GM23338 (cell line): ENCODE data around the gene STRN4. TPM values are rescaled to one million over a fixed set of nuclear protein-coding genes. Genes with fewer than 3 reads are reported as not detected.

Source experiments
- ATAC-seq: fragments of 200-7000 bp; cut with Tn5 transposase; 3 replicates; pipeline ENCODE4 v1.9.1; 2020
- DNase-seq: peaks from one replicate; pipeline ENCODE4 v3.0.0-alpha.2; 2015; ENCODE audit warnings: low spot score
- H2AFZ ChIP-seq: fragments of 200-600 bp; sonication (generic); 2 replicates; pipeline ENCODE4 v1.8.0; 2016; ENCODE audit warnings: antibody characterized with exemption, mild to moderate bottlenecking, moderate library complexity
- H3F3A ChIP-seq: fragments of 200-600 bp; sonication (generic); replicated peaks from 2 replicates; pipeline ENCODE4 v1.8.0; 2017; ENCODE audit warnings: antibody characterized with exemption, mixed run types, low read depth
- H3K27ac ChIP-seq: fragments of 200-600 bp; sonication (generic); 2 replicates; pipeline ENCODE4 v1.6.1; 2016; ENCODE audit warnings: low read depth
- H3K27me3 ChIP-seq: fragments of 200-600 bp; sonication (generic); 2 replicates; pipeline ENCODE4 v1.8.0; 2016; ENCODE audit warnings: mild to moderate bottlenecking, mixed run types, moderate library complexity; ENCODE audit not compliant: insufficient read depth
- H3K36me3 ChIP-seq: fragments of 200-600 bp; sonication (generic); 2 replicates; pipeline ENCODE4 v1.8.0; 2016; ENCODE audit warnings: mild to moderate bottlenecking; ENCODE audit not compliant: insufficient read depth
- H3K4me1 ChIP-seq: fragments of 200-600 bp; sonication (generic); 2 replicates; pipeline ENCODE4 v1.8.0; 2016; ENCODE audit warnings: mild to moderate bottlenecking, moderate library complexity; ENCODE audit not compliant: insufficient read depth
- H3K4me2 ChIP-seq: fragments of 200-600 bp; sonication (generic); 2 replicates; pipeline ENCODE4 v1.7.1; 2017; ENCODE audit warnings: mixed run types
- H3K4me3 ChIP-seq: fragments of 200-600 bp; sonication (generic); 2 replicates; pipeline ENCODE4 v1.6.1; 2016; ENCODE audit warnings: mixed run types
- H3K79me2 ChIP-seq: fragments of 200-600 bp; sonication (generic); replicated peaks from 2 replicates; pipeline ENCODE4 v1.8.0; 2017; ENCODE audit warnings: mild to moderate bottlenecking; ENCODE audit not compliant: insufficient read depth
- H3K9me2 ChIP-seq: fragments of 200-600 bp; sonication (generic); 2 replicates; pipeline ENCODE4 v1.8.0; 2017; ENCODE audit not compliant: insufficient read depth
- H4K20me1 ChIP-seq: fragments of 200-600 bp; sonication (generic); replicated peaks from 2 replicates; pipeline ENCODE4 v1.8.0; 2017; ENCODE audit warnings: mild to moderate bottlenecking; ENCODE audit not compliant: insufficient read depth
- H3K27ac Mint-ChIP-seq: 2 replicates; pipeline ENCODE4 v1.8.0; 2020; ENCODE audit warnings: inconsistent platforms, mild to moderate bottlenecking, moderate library complexity, mixed read lengths
- H3K27me3 Mint-ChIP-seq: 3 replicates; pipeline ENCODE4 v1.8.0; 2022; ENCODE audit warnings: low read depth, mild to moderate bottlenecking, moderate library complexity, mixed read lengths, inconsistent platforms; ENCODE audit not compliant: insufficient read depth, poor library complexity
- H3K36me3 Mint-ChIP-seq: 3 replicates; pipeline ENCODE4 v1.8.0; 2021; ENCODE audit warnings: low read depth, mild to moderate bottlenecking, inconsistent platforms, moderate library complexity, mixed read lengths
- H3K4me1 Mint-ChIP-seq: 3 replicates; pipeline ENCODE4 v1.8.0; 2020; ENCODE audit warnings: mild to moderate bottlenecking, inconsistent platforms, mixed read lengths
- H3K4me3 Mint-ChIP-seq: 3 replicates; pipeline ENCODE4 v1.8.0; 2021; ENCODE audit warnings: moderate library complexity, mild to moderate bottlenecking, inconsistent platforms, mixed read lengths
- H3K9me3 Mint-ChIP-seq: 3 replicates; pipeline ENCODE4 v1.8.0; 2020; ENCODE audit warnings: moderate library complexity, mild to moderate bottlenecking, inconsistent platforms, mixed read lengths
- EZH2 ChIP-seq: fragments of 200-600 bp; sonication (generic); IDR thresholded peaks from one replicate; pipeline ENCODE4 v1.8.0; 2017; ENCODE audit warnings: antibody characterized with exemption, mild to moderate bottlenecking, low read depth; ENCODE audit not compliant: unreplicated experiment
- POLR2AphosphoS5 ChIP-seq: IDR thresholded peaks from 2 replicates; pipeline ENCODE4 v1.6.1; 2016; ENCODE audit warnings: antibody characterized with exemption, low read depth
- STAT1 ChIP-seq: IDR thresholded peaks from one replicate; pipeline ENCODE4 v1.6.1; 2016; ENCODE audit warnings: antibody characterized with exemption; ENCODE audit not compliant: unreplicated experiment
- ZNF114 ChIP-seq: fragments of 250-450 bp; sonication (Bioruptor Pico); IDR thresholded peaks from 2 replicates; pipeline ENCODE4 v1.5.0; 2020; ENCODE audit warnings: mild to moderate bottlenecking, moderate library complexity
- polyA plus RNA-seq: library from polyadenylated mRNA; unstranded; fragments of >200 nt; fragmentation: Nextera tagmentation; extraction: Ambion mirVana; gene quantifications from 2 replicates; pipeline ENCODE4 v1.2.1, GENCODE V29; 2016
- total RNA-seq: library from RNA; depleted of rRNA; stranded (reverse); fragments of >200 nt; shearing (Covaris generic); gene quantifications from 2 replicates; pipeline ENCODE4 v1.2.3, GENCODE V29; 2014
- TF ChIP-seq, protein P1 (sequence below), 2 experiments: fragments of 200-600 bp in 1 of 2; sonication (generic) in 1 of 2; conservative IDR thresholded peaks; 2 replicates each; pipeline versions ENCODE4 v1.5.1 to v1.6.1; 2016 to 2017; ENCODE audit warnings: antibody characterized with exemption in 2 of 2, low read depth in 2 of 2, mild to moderate bottlenecking in 2 of 2, moderate library complexity in 1 of 2
- TF ChIP-seq, protein P2 (sequence below): IDR thresholded peaks from one replicate; pipeline ENCODE4 v1.6.1; 2018; ENCODE audit warnings: antibody characterized with exemption; ENCODE audit not compliant: unreplicated experiment

Gene STRN4
- total and polyA plus RNA-seq, 2 experiments from 2014 or later, result 62.1 to 140 TPM

DNA sequence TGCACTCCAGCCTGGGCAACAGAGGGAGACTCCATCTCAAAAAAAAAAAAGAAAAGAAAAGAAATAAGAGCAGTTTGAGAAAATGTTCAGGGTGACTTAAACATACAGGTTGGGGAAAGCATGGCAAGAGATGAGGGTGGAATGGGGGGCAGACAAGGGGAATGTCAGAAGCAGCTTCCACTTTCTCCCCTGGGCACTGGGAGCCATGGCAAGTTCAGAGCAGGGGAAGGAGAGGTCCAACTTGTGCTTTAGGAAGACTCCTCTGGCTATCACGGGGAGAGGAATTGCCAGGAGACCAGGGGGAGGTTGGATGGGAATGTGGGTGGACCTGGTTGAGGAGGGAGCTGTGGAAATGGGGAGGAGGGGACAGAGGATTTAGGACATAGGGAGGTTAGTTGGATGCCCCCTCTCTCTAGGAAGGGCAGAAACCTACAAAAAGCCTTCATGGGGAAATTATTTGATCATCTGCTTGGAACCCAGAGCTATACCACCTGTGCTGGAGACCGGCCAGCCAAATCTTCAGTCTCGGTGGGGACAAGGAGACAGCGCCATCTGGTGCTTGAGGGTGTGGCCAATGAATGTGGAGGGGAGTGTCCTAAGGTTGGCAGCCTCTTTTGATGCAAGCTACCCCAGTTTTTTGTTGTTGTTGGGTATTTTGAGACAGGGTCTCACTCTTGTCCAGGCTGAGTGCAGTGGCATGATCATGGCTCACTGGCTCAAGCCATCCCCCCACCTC, 7.3 kb upstream of the STRN4 start:
- Histone ChIP-seq H2AFZ (no peak overlapping the region), H3K36me3 (peaks cover 4% of the 10 kb centered on the region; the same call in 1 of the 2 replicates), H3K4me1 (no peaks in the 10 kb centered on the region), H3K4me3 (no peak overlapping the region), H3K9me2 (no peaks in the 10 kb centered on the region), H3K79me2 (0 out of 2 replicates have a peak, but pooled peaks cover 2% of the 10 kb centered on the region), H3K4me2 (no peak overlapping the region), H3K27me3 (no peaks in the 10 kb centered on the region), H4K20me1 (no peaks in the 10 kb centered on the region; the same call in 1 of the 2 replicates), H3F3A (0 out of 2 replicates have a peak, but pooled peaks cover 10% of the 10 kb centered on the region), H3K27ac (peak overlapping the region; percentile 28; the same call in 1 of the 2 replicates)
- H3K36me3 Mint-ChIP-seq, result peaks cover 59% of the 10 kb centered on the region
- H3K9me3 Mint-ChIP-seq, result no peaks in the 10 kb centered on the region
- ATAC-seq, result peak; percentile 67
- TF ChIP-seq, protein P1, sequence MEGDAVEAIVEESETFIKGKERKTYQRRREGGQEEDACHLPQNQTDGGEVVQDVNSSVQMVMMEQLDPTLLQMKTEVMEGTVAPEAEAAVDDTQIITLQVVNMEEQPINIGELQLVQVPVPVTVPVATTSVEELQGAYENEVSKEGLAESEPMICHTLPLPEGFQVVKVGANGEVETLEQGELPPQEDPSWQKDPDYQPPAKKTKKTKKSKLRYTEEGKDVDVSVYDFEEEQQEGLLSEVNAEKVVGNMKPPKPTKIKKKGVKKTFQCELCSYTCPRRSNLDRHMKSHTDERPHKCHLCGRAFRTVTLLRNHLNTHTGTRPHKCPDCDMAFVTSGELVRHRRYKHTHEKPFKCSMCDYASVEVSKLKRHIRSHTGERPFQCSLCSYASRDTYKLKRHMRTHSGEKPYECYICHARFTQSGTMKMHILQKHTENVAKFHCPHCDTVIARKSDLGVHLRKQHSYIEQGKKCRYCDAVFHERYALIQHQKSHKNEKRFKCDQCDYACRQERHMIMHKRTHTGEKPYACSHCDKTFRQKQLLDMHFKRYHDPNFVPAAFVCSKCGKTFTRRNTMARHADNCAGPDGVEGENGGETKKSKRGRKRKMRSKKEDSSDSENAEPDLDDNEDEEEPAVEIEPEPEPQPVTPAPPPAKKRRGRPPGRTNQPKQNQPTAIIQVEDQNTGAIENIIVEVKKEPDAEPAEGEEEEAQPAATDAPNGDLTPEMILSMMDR (conservative IDR thresholded peaks at IDR 0.05; ENCODE audit: low read depth in 2 of 2), result peak; percentile 70 to 87
- no peak for TF ChIP-seq ZNF114 (CRISPR knock-in tag)
- no peak overlapping the region for H3K27ac Mint-ChIP-seq
- peaks cover 1% of the 10 kb centered on the region; the same call in 2 of the 3 replicates for H3K4me1 Mint-ChIP-seq
- H3K4me3 Mint-ChIP-seq, result no peak overlapping the region; the same call in 2 of the 3 replicates
- H3K27me3 Mint-ChIP-seq, result peaks cover 9% of the 10 kb centered on the region
- DNase-seq, result peak; percentile 87

DNA sequence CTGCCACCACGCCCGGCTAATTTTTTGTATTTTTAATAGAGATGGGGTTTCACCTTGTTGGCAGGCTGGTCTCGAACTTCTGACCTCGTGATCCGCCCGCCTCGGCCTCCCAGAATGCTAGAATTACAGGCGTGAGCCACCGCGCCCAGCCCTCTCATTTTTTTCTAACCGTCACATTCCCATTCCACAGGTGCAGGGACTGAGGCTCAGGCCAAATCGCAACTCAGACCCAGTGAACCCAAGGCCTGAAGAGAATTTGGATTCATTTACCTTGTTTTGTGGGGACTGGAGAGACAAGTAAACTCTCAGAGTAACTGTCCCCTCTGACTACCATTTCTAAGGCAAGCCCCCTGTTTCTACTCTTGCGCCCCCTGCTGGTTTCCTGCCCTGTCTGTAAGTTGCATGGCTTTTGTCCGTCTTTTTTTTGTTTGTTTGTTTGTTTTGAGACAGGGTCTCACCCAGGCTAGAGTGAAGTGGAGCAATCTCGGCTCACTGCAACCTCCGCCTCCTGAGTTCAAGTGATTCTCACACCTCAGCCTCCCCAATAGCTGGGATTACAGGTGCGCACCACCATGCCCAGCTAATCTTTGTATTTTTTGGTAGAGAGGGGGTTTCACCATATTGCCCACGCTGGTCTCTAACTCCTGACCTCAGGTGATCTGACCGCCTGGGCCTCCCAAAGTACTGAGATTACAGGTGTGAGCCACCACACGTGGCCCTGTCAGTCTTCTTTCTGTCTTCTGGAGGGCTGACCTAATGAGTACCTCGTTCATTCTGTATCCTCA, 2.3 kb upstream of the STRN4 start:
- 0 out of 2 replicates have a peak, but pooled peaks cover 14% of the 10 kb centered on the region for H3F3A ChIP-seq
- peaks cover 24% of the 10 kb centered on the region for H3K4me1 Mint-ChIP-seq
- peaks cover 3% of the 10 kb centered on the region; the same call in 1 of the 2 replicates for H3K4me1 ChIP-seq
- H3K9me2 ChIP-seq, result no peaks in the 10 kb centered on the region
- TF ChIP-seq, protein P2, sequence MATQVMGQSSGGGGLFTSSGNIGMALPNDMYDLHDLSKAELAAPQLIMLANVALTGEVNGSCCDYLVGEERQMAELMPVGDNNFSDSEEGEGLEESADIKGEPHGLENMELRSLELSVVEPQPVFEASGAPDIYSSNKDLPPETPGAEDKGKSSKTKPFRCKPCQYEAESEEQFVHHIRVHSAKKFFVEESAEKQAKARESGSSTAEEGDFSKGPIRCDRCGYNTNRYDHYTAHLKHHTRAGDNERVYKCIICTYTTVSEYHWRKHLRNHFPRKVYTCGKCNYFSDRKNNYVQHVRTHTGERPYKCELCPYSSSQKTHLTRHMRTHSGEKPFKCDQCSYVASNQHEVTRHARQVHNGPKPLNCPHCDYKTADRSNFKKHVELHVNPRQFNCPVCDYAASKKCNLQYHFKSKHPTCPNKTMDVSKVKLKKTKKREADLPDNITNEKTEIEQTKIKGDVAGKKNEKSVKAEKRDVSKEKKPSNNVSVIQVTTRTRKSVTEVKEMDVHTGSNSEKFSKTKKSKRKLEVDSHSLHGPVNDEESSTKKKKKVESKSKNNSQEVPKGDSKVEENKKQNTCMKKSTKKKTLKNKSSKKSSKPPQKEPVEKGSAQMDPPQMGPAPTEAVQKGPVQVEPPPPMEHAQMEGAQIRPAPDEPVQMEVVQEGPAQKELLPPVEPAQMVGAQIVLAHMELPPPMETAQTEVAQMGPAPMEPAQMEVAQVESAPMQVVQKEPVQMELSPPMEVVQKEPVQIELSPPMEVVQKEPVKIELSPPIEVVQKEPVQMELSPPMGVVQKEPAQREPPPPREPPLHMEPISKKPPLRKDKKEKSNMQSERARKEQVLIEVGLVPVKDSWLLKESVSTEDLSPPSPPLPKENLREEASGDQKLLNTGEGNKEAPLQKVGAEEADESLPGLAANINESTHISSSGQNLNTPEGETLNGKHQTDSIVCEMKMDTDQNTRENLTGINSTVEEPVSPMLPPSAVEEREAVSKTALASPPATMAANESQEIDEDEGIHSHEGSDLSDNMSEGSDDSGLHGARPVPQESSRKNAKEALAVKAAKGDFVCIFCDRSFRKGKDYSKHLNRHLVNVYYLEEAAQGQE, result no peak
- TF ChIP-seq ZNF114 (CRISPR knock-in tag) (no peak), STAT1 (no peak), EZH2 (no peak), POLR2AphosphoS5 (no peak)
- TF ChIP-seq, protein P1 (conservative IDR thresholded peaks at IDR 0.05; ENCODE audit: low read depth in 2 of 2), result peak; percentile 91 to 98
- no peak overlapping the region for H3K4me2 ChIP-seq
- 0 out of 2 replicates have a peak overlapping the region, but pooled peaks have one; percentile 27 for H3K27ac ChIP-seq
- ATAC-seq (peak; percentile 33), DNase-seq (peak; percentile 96)
- peaks cover 19% of the 10 kb centered on the region for H3K27me3 Mint-ChIP-seq
- no peaks in the 10 kb centered on the region; the same call in 2 of the 3 replicates for H3K9me3 Mint-ChIP-seq
- H3K4me3 Mint-ChIP-seq, result peak overlapping the region; percentile 1; the same call in 2 of the 3 replicates
- H3K36me3 ChIP-seq, result peaks cover 4% of the 10 kb centered on the region; the same call in 1 of the 2 replicates
- H3K4me3 ChIP-seq, result no peak overlapping the region
- no peak overlapping the region for H2AFZ ChIP-seq
- peaks cover 21% of the 10 kb centered on the region for H4K20me1 ChIP-seq
- peaks cover 25% of the 10 kb centered on the region for H3K79me2 ChIP-seq
- peaks cover 43% of the 10 kb centered on the region for H3K36me3 Mint-ChIP-seq
- H3K27ac Mint-ChIP-seq, result no peak overlapping the region; the same call in 1 of the 2 replicates
- no peaks in the 10 kb centered on the region for H3K27me3 ChIP-seq
